ENCODE results near the gene CCDC40. TPM values are rescaled to one million over a fixed set of nuclear protein-coding genes. Genes with fewer than 3 reads are reported as not detected.

Gene CCDC40
- total and polyA plus RNA-seq, 2 of the 13 experiments (the other 11 are each of a cell fraction or from before 2014, with no cell fraction given), result 4.1 to 5.5 TPM

- no peak for TF ChIP-seq ZHX2 (IDR thresholded peaks at IDR 0.05; ENCODE audit: low read depth)
- TF ChIP-seq ZHX2 (CRISPR knock-in tag; IDR thresholded peaks at IDR 0.05; ENCODE audit: borderline replicate concordance), result no peak
- TF ChIP-seq HNRNPH1 (optimal IDR thresholded peaks at IDR 0.05; ENCODE audit: low read depth, low read length), result no peak
- TF ChIP-seq E2F1 (CRISPR knock-in tag; IDR thresholded peaks at IDR 0.05), result no peak
- no peak for TF ChIP-seq HHEX (CRISPR knock-in tag; IDR thresholded peaks at IDR 0.05)
- TF ChIP-seq SYNCRIP (IDR thresholded peaks at IDR 0.05; ENCODE audit: insufficient read depth, low read depth, low read length), result no peak
- TF ChIP-seq GRHL1 (CRISPR knock-in tag; conservative IDR thresholded peaks at IDR 0.05), result no peak
- no peak for TF ChIP-seq ZNF776 (CRISPR knock-in tag; IDR thresholded peaks at IDR 0.05)
- TF ChIP-seq PITX1 (CRISPR knock-in tag; IDR thresholded peaks at IDR 0.05), result peak; percentile 53; the same call in 1 of the 2 replicates
- TF ChIP-seq ZNF335 (CRISPR knock-in tag; IDR thresholded peaks at IDR 0.05), result 0 out of 2 replicates have a peak, but pooled peaks have one; percentile 35
- TF ChIP-seq SALL2 (CRISPR knock-in tag; IDR thresholded peaks at IDR 0.05), result no peak
- TF ChIP-seq HOXA7 (CRISPR knock-in tag; IDR thresholded peaks at IDR 0.05), result no peak
- no peak for TF ChIP-seq ZFP36L2 (CRISPR knock-in tag; IDR thresholded peaks at IDR 0.05)
- TF ChIP-seq MLXIP (CRISPR knock-in tag; IDR thresholded peaks at IDR 0.05; ENCODE audit: borderline replicate concordance), result no peak
- 0 out of 2 replicates have a peak, but pooled peaks have one; percentile 47 for TF ChIP-seq WIZ (CRISPR knock-in tag; IDR thresholded peaks at IDR 0.05)
- TF ChIP-seq PATZ1 (CRISPR knock-in tag; IDR thresholded peaks at IDR 0.05), result peak; percentile 76
- TF ChIP-seq BHLHE40 (IDR thresholded peaks at IDR 0.05; ENCODE audit: low read length), result no peak; the same call in 1 of the 2 replicates
Observed at GRCh38 chr17:80008383-80008840, 28.0 kb upstream of the CCDC40 start (continued).
